IMR-90 (cell line): ENCODE data around the gene MED12. TPM values are rescaled to one million over a fixed set of nuclear protein-coding genes. Genes with fewer than 3 reads are reported as not detected.

Experiments used
- ATAC-seq: fragments of 200-7000 bp; cut with Tn5 transposase; 2 replicates; pipeline ENCODE4 v1.9.1; 2020; ENCODE audit warnings: low read depth, mild to moderate bottlenecking, moderate library complexity
- BruUV-seq: library from RNA; stranded (reverse); fragments of 400-500 nt; replicated peaks from 2 replicates; lab custom pipeline; 2021; lab: Mats Ljungman, UMichigan
- CTCF ChIA-PET: fragments of 300-600 bp; formaldehyde crosslinking; extraction: SDS; loops from one replicate; lab custom pipeline; 2021; ENCODE audit warnings: antibody characterized with exemption; lab: Yijun Ruan, JAX
- POLR2A ChIA-PET: fragments of 300-600 bp; sonication (Branson Sonifier 250); formaldehyde crosslinking; loops from one replicate; lab custom pipeline; 2022; ENCODE audit warnings: antibody characterized with exemption; ENCODE audit not compliant: unreplicated experiment; lab: Charles Lee
- DNase-seq: peaks from one replicate; pipeline ENCODE4 v3.0.0; 2013
- H2AFZ ChIP-seq: replicated peaks from 2 replicates; pipeline ENCODE3; 2013; ENCODE audit warnings: low read length, mild to moderate bottlenecking; ENCODE audit not compliant: poor library complexity
- H2AK5ac ChIP-seq: 2 replicates; pipeline ENCODE4 v1.6.1; 2013; ENCODE audit warnings: low read depth, low read length, inconsistent platforms
- H2AK9ac ChIP-seq: replicated peaks from 2 replicates; pipeline ENCODE3; 2013; ENCODE audit warnings: mild to moderate bottlenecking, low read depth, low read length, moderate library complexity; ENCODE audit not compliant: poor library complexity
- H2BK120ac ChIP-seq: 2 replicates; pipeline ENCODE4 v1.6.1; 2013; ENCODE audit warnings: low read depth, low read length, inconsistent platforms
- H2BK15ac ChIP-seq: 3 replicates; pipeline ENCODE4 v1.6.1; 2013; ENCODE audit warnings: low read depth, low read length, inconsistent platforms
- H2BK20ac ChIP-seq: 2 replicates; pipeline ENCODE4 v1.6.1; 2013; ENCODE audit warnings: low read depth, mild to moderate bottlenecking, inconsistent platforms, low read length, moderate library complexity
- H2BK5ac ChIP-seq: 2 replicates; pipeline ENCODE4 v1.6.1; 2013; ENCODE audit warnings: mild to moderate bottlenecking, low read depth, low read length, inconsistent platforms; ENCODE audit not compliant: poor library complexity, severe bottlenecking
- H3K14ac ChIP-seq: replicated peaks from 2 replicates; pipeline ENCODE4 v1.6.1; 2013; ENCODE audit warnings: low read depth, low read length, inconsistent platforms
- H3K18ac ChIP-seq: 2 replicates; pipeline ENCODE4 v1.6.1; 2013; ENCODE audit warnings: low read depth, low read length, control low read depth
- H3K23ac ChIP-seq: 2 replicates; pipeline ENCODE4 v1.6.1; 2013; ENCODE audit warnings: low read depth, low read length, inconsistent platforms
- H3K27ac ChIP-seq: 2 replicates; pipeline ENCODE4 v1.5.1; 2013; ENCODE audit warnings: mild to moderate bottlenecking, control low read depth, low read length; ENCODE audit not compliant: insufficient read depth
- H3K27me3 ChIP-seq: 2 replicates; pipeline ENCODE4 v1.6.1; 2013; ENCODE audit warnings: low read length; ENCODE audit not compliant: control insufficient read depth, insufficient read depth
- H3K36me3 ChIP-seq: 2 replicates; pipeline ENCODE4 v1.6.1; 2013; ENCODE audit warnings: low read length, mixed read lengths; ENCODE audit not compliant: control insufficient read depth, insufficient read depth
- H3K4ac ChIP-seq: 2 replicates; pipeline ENCODE4 v1.6.1; 2013; ENCODE audit warnings: low read depth, low read length, inconsistent platforms
- H3K4me1 ChIP-seq: 2 replicates; pipeline ENCODE4 v1.6.1; 2013; ENCODE audit warnings: low read length, mixed read lengths; ENCODE audit not compliant: control insufficient read depth, insufficient read depth
- H3K4me2 ChIP-seq: 2 replicates; pipeline ENCODE4 v1.6.1; 2013; ENCODE audit warnings: low read depth, mild to moderate bottlenecking, control low read depth, low read length, moderate library complexity
- H3K4me3 ChIP-seq: 2 replicates; pipeline ENCODE4 v1.5.1; 2013; ENCODE audit warnings: low read depth, mild to moderate bottlenecking, control low read depth, low read length, moderate library complexity; ENCODE audit not compliant: insufficient read depth
- H3K56ac ChIP-seq: 2 replicates; pipeline ENCODE4 v1.6.1; 2013; ENCODE audit warnings: low read length, inconsistent platforms; ENCODE audit not compliant: insufficient read depth; ENCODE audit errors: extremely low read depth
- H3K79me1 ChIP-seq, 2 experiments: 2 replicates each; pipeline ENCODE4 v1.6.1; 2013; ENCODE audit warnings: low read length in 2 of 2, inconsistent platforms in 1 of 2, low read depth in 1 of 2
- H3K9ac ChIP-seq: 2 replicates; pipeline ENCODE4 v1.6.1; 2013; ENCODE audit warnings: low read depth, low read length, control low read depth
- H3K9me1 ChIP-seq: 2 replicates; pipeline ENCODE4 v1.6.1; 2013; ENCODE audit warnings: low read length, inconsistent platforms; ENCODE audit not compliant: insufficient read depth
- H3K9me3 ChIP-seq: 2 replicates; pipeline ENCODE4 v1.6.1; 2013; ENCODE audit warnings: low read length; ENCODE audit not compliant: control insufficient read depth, insufficient read depth
- H4K20me1 ChIP-seq: 2 replicates; pipeline ENCODE4 v1.6.1; 2013; ENCODE audit warnings: low read length, inconsistent platforms; ENCODE audit not compliant: insufficient read depth
- H4K5ac ChIP-seq: 2 replicates; pipeline ENCODE4 v1.6.1; 2013; ENCODE audit warnings: mild to moderate bottlenecking, low read depth, low read length, control low read depth
- H4K8ac ChIP-seq, 2 experiments: 2 replicates each; pipeline ENCODE4 v1.6.1; 2013; ENCODE audit warnings: low read depth in 2 of 2, low read length in 2 of 2, control low read depth in 1 of 2, inconsistent platforms in 1 of 2
- H4K91ac ChIP-seq: 2 replicates; pipeline ENCODE4 v1.6.1; 2013; ENCODE audit warnings: low read depth, low read length, inconsistent platforms; ENCODE audit not compliant: insufficient read depth
- BHLHE40 ChIP-seq: fragments of 150-350 bp; IDR thresholded peaks from 2 replicates; pipeline ENCODE4 v1.6.1; 2016; ENCODE audit warnings: mild to moderate bottlenecking, low read depth, low read length
- CEBPB ChIP-seq: IDR thresholded peaks from 2 replicates; pipeline ENCODE4 v1.6.1; 2012; ENCODE audit warnings: low read depth, low read length, improper control_type of control experiment
- CHD1 ChIP-seq: IDR thresholded peaks from 2 replicates; pipeline ENCODE4 v1.6.1; 2012; ENCODE audit warnings: low read depth, low read length, improper control_type of control experiment
- CTCF ChIP-seq: conservative IDR thresholded peaks from 2 replicates; pipeline ENCODE4 v1.5.1; 2012; ENCODE audit warnings: mild to moderate bottlenecking, low read depth, low read length, improper control_type of control experiment
- ELK1 ChIP-seq: fragments of 150-350 bp; IDR thresholded peaks from 2 replicates; pipeline ENCODE4 v1.6.1; 2016; ENCODE audit warnings: low read depth, mild to moderate bottlenecking, low read length, moderate library complexity, borderline replicate concordance
- MAFK ChIP-seq: IDR thresholded peaks from 2 replicates; pipeline ENCODE4 v1.6.1; 2012; ENCODE audit warnings: low read depth, low read length, improper control_type of control experiment
- MXI1 ChIP-seq: IDR thresholded peaks from 2 replicates; pipeline ENCODE4 v1.6.1; 2012; ENCODE audit warnings: low read depth, mild to moderate bottlenecking, low read length, moderate library complexity, borderline replicate concordance
- POLR2A ChIP-seq: IDR thresholded peaks from 2 replicates; pipeline ENCODE4 v1.6.1; 2012; ENCODE audit warnings: mild to moderate bottlenecking, low read depth, low read length
- RAD21 ChIP-seq: IDR thresholded peaks from 2 replicates; pipeline ENCODE4 v1.6.1; 2012; ENCODE audit warnings: low read length, improper control_type of control experiment
- USF2 ChIP-seq: fragments of 150-350 bp; IDR thresholded peaks from 2 replicates; pipeline ENCODE4 v1.6.1; 2017; ENCODE audit warnings: mild to moderate bottlenecking, antibody characterized with exemption, low read length, low read depth
- WGBS, 2 experiments: methylation state at CpG; one replicate each; pipeline versions ENCODE4 v1.1.5 to v1.1.7; 2013; ENCODE audit warnings: missing lambda C conversion rate in 2 of 2; ENCODE audit not compliant: insufficient read length in 1 of 2; ENCODE audit errors: extremely low coverage in 2 of 2; 5-methylcytosine and 5-hydroxymethylcytosine counted together
- dilution Hi-C: fragments of 300-500 bp; cut with HindIII; formaldehyde crosslinking; loops from one replicate; pipeline ENCODE4 v1.14.3; 2018; ENCODE audit warnings: low sequenced_read_pairs; ENCODE audit not compliant: unreplicated experiment
- in situ Hi-C: fragments of 300-500 bp; cut with MboI; formaldehyde crosslinking; loops from 3 replicates; pipeline ENCODE4 v1.14.3; 2019; ENCODE audit warnings: low sequenced_read_pairs, inconsistent platforms, mixed read lengths
- intact Hi-C: fragments of 100-400 bp; cut with micrococcal nuclease; formaldehyde crosslinking; loops from 2 replicates; pipeline ENCODE4 v1.10.0; 2022
- polyA plus RNA-seq, 3 experiments: library from polyadenylated mRNA; depleted of rRNA; stranded (reverse); fragments of >200 nt; gene quantifications; 2 replicates each; pipeline ENCODE4 v1.2.3, GENCODE V29; 2012; ENCODE audit warnings: low replicate concordance in 1 of 3
- total RNA-seq: library from RNA; depleted of rRNA; stranded (reverse); fragments of >200 nt; gene quantifications from 2 replicates; pipeline ENCODE4 v1.2.3, GENCODE V29; 2012

The MED12 gene
- total and polyA plus RNA-seq, 2 of the 4 experiments (the other 2 are of a cell fraction): 9.1 to 19.8 TPM

- no peak overlapping the region for H2AK9ac ChIP-seq
- H2BK15ac ChIP-seq: no peak overlapping the region
- no peaks in the 10 kb centered on the region; the same call in 1 of the 2 replicates for H3K27me3 ChIP-seq
- H2BK5ac ChIP-seq: no peak overlapping the region
- no peak overlapping the region for H4K91ac ChIP-seq
- 0% methylated on average over 1 of the region's 6 CpGs; no CpG with 5 or more reads in 1 of the 2 experiments for WGBS, 2 experiments
- peaks cover 3% of the 10 kb centered on the region; the same call in 1 of the 2 replicates for H3K9me1 ChIP-seq
- H3K14ac ChIP-seq: no peak overlapping the region
- H2BK20ac ChIP-seq: no peak overlapping the region
- H3K79me1 ChIP-seq: no peaks in the 10 kb centered on the region
- no peak overlapping the region for H3K18ac ChIP-seq
- in situ Hi-C loops (no loop called here), intact Hi-C loops (no loop called here), dilution Hi-C loops (no loop called here)
- H2AFZ ChIP-seq: peak overlapping the region; percentile 51
- H3K27ac ChIP-seq: no peak overlapping the region
- H3K56ac ChIP-seq: no peak overlapping the region
- H2AK5ac ChIP-seq: no peak overlapping the region
- no peak overlapping the region for H4K8ac ChIP-seq
- no peak overlapping the region for H3K23ac ChIP-seq
- H3K9me3 ChIP-seq: no peaks in the 10 kb centered on the region
- DNase-seq (no peak), ATAC-seq (no peak)
- no peak overlapping the region for H3K9ac ChIP-seq
- no peak overlapping the region for H3K4ac ChIP-seq
- ChIA-PET POLR2A (no interaction called here), CTCF (no interaction called here)
- BruUV-seq: no TSS peak
- no peak overlapping the region for H3K4me2 ChIP-seq
- H3K4me3 ChIP-seq: no peak overlapping the region
- H3K36me3 ChIP-seq: peaks cover 31% of the 10 kb centered on the region
- no peak overlapping the region for H2BK120ac ChIP-seq
- no peaks in the 10 kb centered on the region; the same call in 1 of the 2 replicates for H3K4me1 ChIP-seq
- H4K5ac ChIP-seq: no peak overlapping the region
- H4K20me1 ChIP-seq: no peaks in the 10 kb centered on the region
- TF ChIP-seq USF2 (no peak), CHD1 (no peak), BHLHE40 (no peak), CTCF (no peak), MAFK (no peak), MXI1 (no peak), ELK1 (no peak), POLR2A (no peak), RAD21 (no peak), CEBPB (no peak)
Measured at GRCh38 chrX:71140440-71140839, 22.0 kb downstream of the MED12 start.
